ENCODE measurements around the gene HDAC8.
A peak's percentile ranks its signal among the peaks of the same experiment; 100 is the strongest.

Gene HDAC8

DNA sequence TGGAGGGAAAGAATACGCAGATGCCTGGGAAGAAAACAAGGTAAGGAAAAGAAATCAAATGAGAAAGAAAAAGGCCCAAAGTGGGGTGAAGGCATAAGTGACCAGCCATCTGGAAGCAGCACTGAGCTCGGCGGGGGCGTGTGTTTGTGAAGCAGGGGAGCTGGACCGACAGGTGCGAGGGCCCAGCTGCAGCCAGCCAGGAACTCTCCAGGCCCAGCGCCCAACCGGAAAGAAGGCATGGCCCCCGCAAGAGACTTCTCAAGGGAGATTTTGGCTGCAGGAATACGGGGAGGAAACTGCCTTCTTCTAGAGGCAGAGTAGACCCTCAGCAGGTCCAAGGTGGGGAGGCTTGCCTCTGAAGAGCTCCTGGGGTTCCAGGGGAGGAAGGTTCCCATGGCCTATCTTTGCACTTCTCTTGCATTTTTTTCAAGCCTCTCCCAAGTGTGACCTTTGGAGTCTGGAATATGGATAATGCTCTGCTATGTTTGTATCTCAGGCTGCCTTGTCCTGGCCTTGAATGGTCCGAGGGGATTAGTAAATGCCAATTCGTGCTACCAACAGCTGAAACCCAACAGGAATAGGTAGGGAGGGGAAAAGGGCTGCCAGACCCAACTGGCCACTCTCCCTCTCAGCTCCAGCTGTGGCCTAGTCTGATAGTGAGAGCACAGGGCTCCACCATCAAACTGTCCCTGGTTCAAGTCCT is 256.1 kb downstream of the HDAC8 start:
- no peak for DNase-seq (ENCODE audit: low read depth)

DNA sequence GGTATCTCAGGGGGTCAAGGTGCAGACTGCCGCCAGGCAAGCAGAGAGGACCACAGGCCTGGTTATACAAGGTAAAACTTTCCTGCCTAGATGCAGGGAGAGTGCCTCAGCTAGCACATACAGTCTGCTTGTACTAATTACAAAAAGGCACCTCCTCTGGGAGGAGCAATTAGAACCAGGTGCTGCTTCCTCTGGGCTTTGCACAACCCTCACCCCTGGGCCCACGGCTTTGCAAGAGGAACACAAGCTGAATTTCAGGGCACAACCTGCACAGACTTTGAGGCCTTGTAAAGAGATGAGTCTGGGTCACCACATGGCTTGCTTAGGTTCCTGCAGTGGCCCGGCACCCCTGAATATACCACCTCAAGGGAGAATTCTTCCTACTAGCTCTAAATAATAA is 257.8 kb downstream of the HDAC8 start:
- DNase-seq (ENCODE audit: low read depth): no peak

GRCh38 chrX:72313707-72314641 is 258.7 kb downstream of the HDAC8 start:
- peak; percentile 15 for DNase-seq (ENCODE audit: low read depth)

GRCh38 chrX:72312311-72312940 is 260.2 kb downstream of the HDAC8 start:
- DNase-seq (ENCODE audit: low read depth): no peak

DNA sequence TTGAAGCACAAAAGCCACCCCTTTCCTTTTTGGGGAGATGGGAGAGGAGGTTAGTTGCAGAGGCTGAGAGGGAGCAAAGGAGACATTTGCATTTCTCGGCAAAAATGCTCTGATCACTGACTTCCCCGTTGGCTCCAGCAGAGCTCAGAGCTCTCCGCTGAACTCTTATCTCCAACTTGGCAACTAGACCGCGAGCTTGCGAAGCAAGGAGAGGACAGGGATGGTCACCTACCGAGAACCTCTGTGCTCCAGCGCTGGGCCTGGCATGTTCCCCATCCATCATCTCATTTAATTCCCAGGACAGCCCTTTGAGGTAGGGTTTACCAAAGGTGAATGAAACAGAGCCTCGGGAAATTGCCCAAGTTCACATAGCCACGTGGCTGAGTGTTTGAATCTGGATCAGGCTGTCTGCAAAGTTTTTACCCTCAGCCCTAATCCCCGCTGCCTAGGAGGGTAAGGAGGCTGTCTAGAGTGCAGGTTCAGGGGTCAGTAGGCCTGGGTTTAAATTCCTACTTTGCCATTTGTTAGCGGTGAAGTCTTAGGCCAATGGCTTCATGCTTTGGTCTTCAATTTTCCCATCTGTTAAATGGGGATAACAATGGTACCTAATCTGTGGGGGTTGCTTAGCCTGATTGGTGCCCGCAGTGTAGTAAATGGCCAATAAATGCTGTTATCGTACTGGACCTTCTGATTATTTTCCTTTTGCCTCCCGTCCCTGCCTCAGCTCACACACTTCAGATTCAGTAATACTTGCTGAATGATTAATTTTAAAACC is 263.2 kb downstream of the HDAC8 start:
- peak; percentile 25 for DNase-seq (ENCODE audit: low read depth)

- DNase-seq (ENCODE audit: low read depth): peak; percentile 63
These were observed 263.9 kb downstream of the HDAC8 start for GRCh38 chrX:72308566-72309296.

DNA sequence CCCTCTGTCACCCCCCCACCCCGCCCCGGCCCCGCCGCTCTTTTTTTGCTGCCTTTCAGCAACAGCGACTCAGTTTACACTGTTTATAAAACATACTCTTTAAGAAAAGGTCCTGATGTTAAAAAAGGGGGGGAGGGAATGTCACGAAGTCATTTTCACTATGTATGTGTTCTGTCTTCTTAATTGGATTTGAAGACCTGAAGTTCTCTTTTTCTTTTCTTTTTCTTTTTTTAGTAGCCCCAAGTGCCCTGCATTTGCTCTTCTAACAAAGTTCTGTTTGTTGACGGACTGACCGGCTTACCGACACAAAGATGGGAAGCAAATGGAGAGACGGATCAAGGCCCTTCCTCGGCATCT is 264.5 kb downstream of the HDAC8 start:
- no peak for DNase-seq (ENCODE audit: low read depth)

DNA sequence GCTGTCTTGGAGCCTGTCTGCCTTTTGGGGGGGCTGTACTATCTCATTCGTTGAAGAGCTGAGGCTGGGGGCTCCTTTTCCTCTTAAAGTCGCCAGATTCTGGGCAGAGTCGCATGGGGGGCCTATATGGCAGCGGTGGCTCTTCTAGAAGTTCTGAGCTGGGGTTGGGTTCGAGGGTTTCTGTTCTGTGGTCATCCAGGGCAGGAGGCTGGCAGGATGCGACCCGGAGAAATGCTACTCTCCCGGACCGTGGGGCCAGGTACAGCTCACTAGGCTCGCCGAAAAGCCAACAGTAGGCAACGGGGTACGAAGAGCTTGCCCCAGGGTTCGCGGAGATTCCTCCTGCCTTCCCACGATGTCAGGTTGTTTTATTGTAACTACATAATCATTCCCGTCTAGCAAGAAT is 265.0 kb downstream of the HDAC8 start:
- DNase-seq (ENCODE audit: low read depth): no peak

DNA sequence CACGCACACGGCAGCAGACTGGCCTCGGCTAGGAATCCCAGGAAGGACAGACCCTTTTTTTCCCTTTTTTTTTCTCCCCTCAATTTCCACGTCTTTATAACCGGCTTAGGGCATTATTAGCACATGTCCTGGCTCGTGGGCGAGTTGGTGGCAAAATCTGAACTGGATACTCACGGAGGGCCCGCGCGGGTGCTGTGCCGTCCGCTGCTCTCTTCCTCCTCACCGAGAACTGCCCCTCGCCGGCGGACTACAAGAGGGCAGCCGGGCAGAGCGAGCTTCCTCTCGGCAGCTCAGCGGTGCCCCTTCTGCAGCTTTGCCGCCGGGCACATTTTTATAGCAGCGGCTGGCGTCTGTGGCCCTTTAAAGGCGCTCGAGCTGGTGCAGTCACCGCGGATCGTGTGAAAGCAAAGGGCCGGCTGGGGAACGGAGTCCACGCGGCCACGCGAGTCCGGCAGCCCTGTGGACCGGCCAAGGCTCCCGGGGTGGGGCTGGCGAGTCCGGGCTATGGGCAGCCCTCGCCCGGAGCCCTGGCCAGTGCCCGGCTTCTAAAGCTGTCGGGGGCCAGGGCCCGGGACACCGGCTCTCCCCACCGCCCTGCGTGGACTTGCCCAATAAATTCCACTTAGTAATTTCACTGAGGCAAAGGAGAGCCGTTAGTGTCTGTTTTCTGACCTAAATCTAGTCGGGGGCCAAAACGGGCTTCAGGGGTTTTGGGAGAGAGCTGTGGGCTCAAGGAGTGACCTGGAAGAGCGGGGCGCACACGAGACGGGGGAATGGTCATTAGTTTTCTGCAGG is 265.6 kb downstream of the HDAC8 start:
- peak; percentile 66 for DNase-seq (ENCODE audit: low read depth)

GRCh38 chrX:72306085-72306801 is 266.4 kb downstream of the HDAC8 start:
- no peak for DNase-seq (ENCODE audit: low read depth)

DNA sequence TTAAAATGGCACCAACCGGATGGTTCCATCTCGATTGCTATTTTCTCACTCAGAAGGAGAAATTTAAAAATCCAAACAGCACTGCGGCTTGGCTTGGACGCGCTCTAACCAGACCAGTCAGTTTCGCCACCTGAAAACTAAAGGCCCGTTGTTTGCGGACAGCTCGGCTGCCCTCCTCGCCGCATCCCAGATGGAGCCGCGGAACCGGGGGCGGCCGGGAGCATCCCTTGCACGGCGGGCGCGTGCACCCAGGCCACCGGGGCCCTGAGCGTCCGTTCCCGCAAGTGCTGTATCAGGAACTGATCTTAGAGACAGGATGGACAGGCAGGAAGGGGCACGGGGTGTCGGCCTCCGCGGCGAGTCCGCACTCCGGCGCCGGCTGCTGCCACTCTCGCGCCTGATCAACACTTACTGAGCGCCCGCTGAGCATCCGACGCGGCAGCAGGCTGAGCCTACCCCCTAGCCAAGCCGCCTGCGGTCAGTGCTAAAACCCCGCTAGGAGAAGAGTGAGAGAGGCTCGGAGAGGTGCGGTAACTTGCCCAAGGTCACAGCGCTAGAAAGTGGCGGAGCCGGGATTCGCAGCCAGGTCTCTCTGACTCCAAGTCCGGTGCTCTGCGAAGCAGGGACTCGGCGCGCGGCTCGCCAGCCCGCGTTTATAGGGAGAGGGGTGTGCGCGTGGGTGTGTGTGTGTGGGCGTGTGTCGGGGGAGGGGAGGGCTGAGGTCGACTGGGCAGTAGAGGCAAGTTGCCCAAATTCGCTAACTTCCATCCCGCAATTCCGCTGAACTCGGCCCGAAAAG is 267.2 kb downstream of the HDAC8 start, which contains the start of gene CITED1:
TSS of gene CITED1 (minus strand) at position 629 of the 799 bp plus-strand sequence. CDS start 3,045 bp downstream, outside the sequence.
- DNase-seq (ENCODE audit: low read depth): no peak

GRCh38 chrX:72304877-72305276 is 267.8 kb downstream of the HDAC8 start:
- no peak for DNase-seq (ENCODE audit: low read depth)

GRCh38 chrX:72301781-72302180 is 270.9 kb downstream of the HDAC8 start:
- DNase-seq (ENCODE audit: low read depth): no peak

- no peak for DNase-seq (ENCODE audit: low read depth)
These were observed 272.6 kb downstream of the HDAC8 start for GRCh38 chrX:72299891-72300630.

DNA sequence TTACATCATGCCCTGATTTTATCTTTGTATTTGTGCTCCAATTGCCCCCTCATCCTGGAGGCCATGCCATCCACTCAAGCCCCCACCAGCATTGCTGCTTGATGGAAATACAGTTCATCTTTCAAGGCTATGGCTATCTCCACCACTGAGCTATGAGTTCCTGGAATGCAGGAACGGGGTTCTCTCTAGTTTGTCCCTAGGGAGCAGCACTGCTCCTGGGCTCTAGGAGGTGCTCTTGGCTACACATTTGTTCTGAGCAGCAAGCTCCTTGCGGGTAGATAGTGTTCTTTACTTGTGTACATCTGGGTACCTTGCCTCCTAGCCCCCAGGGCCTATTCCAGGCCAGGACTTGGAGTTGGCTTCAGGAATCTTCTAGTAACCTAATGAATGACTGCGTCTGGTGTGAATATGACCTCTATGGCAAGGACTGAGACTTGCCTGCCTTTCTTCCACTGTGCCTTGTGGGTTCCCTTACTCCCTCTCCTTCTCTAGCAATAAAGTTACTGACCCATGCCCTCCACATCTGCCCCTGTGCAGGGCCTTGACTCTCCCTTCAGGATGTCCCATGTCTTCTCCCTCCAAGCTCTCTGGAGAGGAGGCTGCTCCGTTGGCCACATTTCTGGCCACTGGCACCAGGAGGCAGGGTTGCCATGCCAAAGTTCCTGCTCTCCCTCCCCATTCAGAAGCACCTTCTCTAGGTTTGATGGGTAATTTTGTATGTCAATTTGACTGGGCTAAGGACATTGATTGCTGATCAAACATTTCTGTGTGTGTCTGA is 274.5 kb downstream of the HDAC8 start:
- DNase-seq (ENCODE audit: low read depth): peak; percentile 59

DNA sequence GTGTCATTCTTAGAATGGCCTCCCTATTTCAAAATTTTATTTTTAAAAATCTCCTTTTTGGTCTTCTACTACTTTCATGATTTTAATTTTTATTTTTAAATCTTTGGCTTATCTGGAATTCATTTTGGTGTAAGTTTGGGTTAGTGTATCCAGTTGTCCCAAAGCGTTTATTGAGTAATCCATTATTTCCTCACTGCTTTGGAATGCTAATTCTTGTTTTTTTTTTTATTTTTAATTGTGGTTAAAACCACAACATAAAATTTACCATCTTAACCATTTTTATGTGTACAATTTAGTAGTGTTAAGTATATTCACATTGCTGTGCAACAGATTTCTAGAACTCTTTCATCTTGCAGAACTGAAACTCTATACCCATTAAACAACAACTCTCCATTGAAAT is 275.7 kb downstream of the HDAC8 start:
- no peak for DNase-seq (ENCODE audit: low read depth)

GRCh38 chrX:72295745-72296144 is 276.9 kb downstream of the HDAC8 start:
- DNase-seq (ENCODE audit: low read depth): no peak
